Panc1 (cell line): ENCODE data around the gene ADCY2. TPM values are rescaled to one million over a fixed set of nuclear protein-coding genes. Genes with fewer than 3 reads are reported as not detected.

Experiments used
- ATAC-seq: fragments of 200-7000 bp; cut with Tn5 transposase; 2 replicates; pipeline ENCODE4 v1.9.1; 2020; ENCODE audit warnings: mild to moderate bottlenecking, moderate library complexity
- BruUV-seq: library from RNA; stranded (reverse); fragments of 400-500 nt; replicated peaks from 2 replicates; lab custom pipeline; 2021; lab: Mats Ljungman, UMichigan
- CTCF ChIA-PET: fragments of 300-600 bp; sonication (Branson Sonifier 250); formaldehyde crosslinking; loops from one replicate; lab custom pipeline; 2022; ENCODE audit warnings: antibody characterized with exemption; lab: Charles Lee
- POLR2A ChIA-PET: fragments of 300-600 bp; sonication (Branson Sonifier 250); formaldehyde crosslinking; loops from one replicate; lab custom pipeline; 2022; ENCODE audit warnings: antibody characterized with exemption; lab: Charles Lee
- DNase-seq: peaks from one replicate; pipeline ENCODE4 v3.0.0-alpha.2; 2010; ENCODE audit warnings: low read depth, low spot score
- H3K27ac ChIP-seq: 2 replicates; pipeline ENCODE4 v1.5.1; 2011; ENCODE audit warnings: mild to moderate bottlenecking, low read length, inconsistent platforms
- H3K27me3 ChIP-seq: fragments of 200-500 bp; sonication (Bioruptor generic); 2 replicates; pipeline ENCODE4 v1.6.0; 2014; ENCODE audit warnings: low read length, inconsistent platforms; ENCODE audit not compliant: control insufficient read depth, insufficient read depth
- H3K36me3 ChIP-seq: fragments of 200-500 bp; sonication (Bioruptor generic); 2 replicates; pipeline ENCODE4 v1.5.1; 2014; ENCODE audit warnings: inconsistent platforms, mild to moderate bottlenecking, low read length, moderate library complexity; ENCODE audit not compliant: control insufficient read depth, insufficient read depth
- H3K4me1 ChIP-seq: 2 replicates; pipeline ENCODE4 v1.5.1; 2011; ENCODE audit warnings: inconsistent platforms, mild to moderate bottlenecking, low read length, moderate library complexity; ENCODE audit not compliant: control insufficient read depth, insufficient read depth
- H3K4me3 ChIP-seq, 2 experiments: 2 replicates each; pipeline ENCODE4 v1.5.1; 2011 to 2012; ENCODE audit warnings: low read depth in 2 of 2, low read length in 2 of 2, mild to moderate bottlenecking in 2 of 2, inconsistent platforms in 1 of 2, moderate library complexity in 1 of 2
- H3K9me3 ChIP-seq: fragments of 200-500 bp; sonication (Bioruptor generic); 2 replicates; pipeline ENCODE4 v1.5.1; 2014; ENCODE audit warnings: low read depth, mild to moderate bottlenecking, inconsistent platforms, low read length, moderate library complexity; ENCODE audit not compliant: control insufficient read depth, insufficient read depth
- POLR2AphosphoS5 ChIP-seq: IDR thresholded peaks from 2 replicates; pipeline ENCODE4 v1.6.1; 2012; ENCODE audit warnings: mild to moderate bottlenecking, low read depth, low read length, moderate library complexity
- SIN3A ChIP-seq: IDR thresholded peaks from 2 replicates; pipeline ENCODE4 v1.6.1; 2012; ENCODE audit warnings: low read depth, mild to moderate bottlenecking, low read length, moderate library complexity, borderline replicate concordance; ENCODE audit not compliant: insufficient read depth
- TCF7L2 ChIP-seq: IDR thresholded peaks from 2 replicates; pipeline ENCODE4 v1.6.1; 2011; ENCODE audit warnings: mild to moderate bottlenecking, low read depth, low read length, inconsistent platforms
- in situ Hi-C: cut with HindIII; loops from 2 replicates; pipeline ENCODE4 v1.10.0; 2016; ENCODE audit warnings: low sequenced_read_pairs, low pct_unique_long_range_greater_than_20kb
- intact Hi-C: fragments of 100-400 bp; cut with micrococcal nuclease; formaldehyde crosslinking; loops from one replicate; pipeline ENCODE4 v1.10.0; 2022; ENCODE audit not compliant: unreplicated experiment
- total RNA-seq: library from RNA; stranded (reverse); gene quantifications from one replicate; pipeline ENCODE4 v1.2.1, GENCODE V29; 2021; ENCODE audit not compliant: unreplicated experiment
- TF ChIP-seq, protein P1 (sequence below): fragments of 450-650 bp; IDR thresholded peaks from 2 replicates; pipeline ENCODE4 v1.5.1; 2017; ENCODE audit warnings: mild to moderate bottlenecking
- TF ChIP-seq, protein P2 (sequence below), 2 experiments: IDR thresholded peaks; 2 replicates each; pipeline ENCODE4 v1.6.1; 2011 to 2012; ENCODE audit warnings: low read depth in 2 of 2, control low read depth in 1 of 2, low read length in 1 of 2, mild to moderate bottlenecking in 1 of 2, moderate library complexity in 1 of 2; ENCODE audit not compliant: insufficient read depth in 1 of 2

Gene ADCY2
- total RNA-seq, 1 experiment from 2014 or later = 0.13 TPM

DNA sequence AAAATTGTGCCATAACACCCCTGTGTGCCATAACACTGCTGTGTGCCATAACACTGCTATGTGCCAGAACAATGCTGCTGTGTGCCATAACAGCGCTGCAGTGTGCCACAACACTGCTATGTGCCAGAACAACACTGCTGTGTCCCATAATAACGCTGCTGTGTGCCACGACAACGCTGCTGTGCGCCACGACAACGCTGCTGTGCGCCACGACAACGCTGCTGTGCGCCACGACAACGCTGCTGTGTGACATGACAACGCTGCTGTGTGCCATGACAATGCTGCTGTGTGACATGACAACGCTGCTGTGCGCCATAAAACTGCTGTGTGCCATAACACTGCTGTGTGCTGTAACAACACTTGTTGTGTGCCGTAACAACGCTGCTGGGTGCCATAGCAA lies 429.1 kb downstream of the ADCY2 start:
- Histone ChIP-seq H3K4me1 (no peaks in the 10 kb centered on the region), H3K9me3 (no peaks in the 10 kb centered on the region), H3K36me3 (no peaks in the 10 kb centered on the region), H3K4me3 (no peak overlapping the region), H3K27ac (no peak overlapping the region), H3K27me3 (peaks cover 10% of the 10 kb centered on the region)
- ChIA-PET POLR2A (no interaction called here), CTCF (no interaction called here)
- DNase-seq (no peak), ATAC-seq (no peak)
- TF ChIP-seq TCF7L2 (no peak), POLR2AphosphoS5 (no peak), SIN3A (no peak)
- TF ChIP-seq, protein P1, sequence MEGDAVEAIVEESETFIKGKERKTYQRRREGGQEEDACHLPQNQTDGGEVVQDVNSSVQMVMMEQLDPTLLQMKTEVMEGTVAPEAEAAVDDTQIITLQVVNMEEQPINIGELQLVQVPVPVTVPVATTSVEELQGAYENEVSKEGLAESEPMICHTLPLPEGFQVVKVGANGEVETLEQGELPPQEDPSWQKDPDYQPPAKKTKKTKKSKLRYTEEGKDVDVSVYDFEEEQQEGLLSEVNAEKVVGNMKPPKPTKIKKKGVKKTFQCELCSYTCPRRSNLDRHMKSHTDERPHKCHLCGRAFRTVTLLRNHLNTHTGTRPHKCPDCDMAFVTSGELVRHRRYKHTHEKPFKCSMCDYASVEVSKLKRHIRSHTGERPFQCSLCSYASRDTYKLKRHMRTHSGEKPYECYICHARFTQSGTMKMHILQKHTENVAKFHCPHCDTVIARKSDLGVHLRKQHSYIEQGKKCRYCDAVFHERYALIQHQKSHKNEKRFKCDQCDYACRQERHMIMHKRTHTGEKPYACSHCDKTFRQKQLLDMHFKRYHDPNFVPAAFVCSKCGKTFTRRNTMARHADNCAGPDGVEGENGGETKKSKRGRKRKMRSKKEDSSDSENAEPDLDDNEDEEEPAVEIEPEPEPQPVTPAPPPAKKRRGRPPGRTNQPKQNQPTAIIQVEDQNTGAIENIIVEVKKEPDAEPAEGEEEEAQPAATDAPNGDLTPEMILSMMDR = no peak
- TF ChIP-seq, protein P2, sequence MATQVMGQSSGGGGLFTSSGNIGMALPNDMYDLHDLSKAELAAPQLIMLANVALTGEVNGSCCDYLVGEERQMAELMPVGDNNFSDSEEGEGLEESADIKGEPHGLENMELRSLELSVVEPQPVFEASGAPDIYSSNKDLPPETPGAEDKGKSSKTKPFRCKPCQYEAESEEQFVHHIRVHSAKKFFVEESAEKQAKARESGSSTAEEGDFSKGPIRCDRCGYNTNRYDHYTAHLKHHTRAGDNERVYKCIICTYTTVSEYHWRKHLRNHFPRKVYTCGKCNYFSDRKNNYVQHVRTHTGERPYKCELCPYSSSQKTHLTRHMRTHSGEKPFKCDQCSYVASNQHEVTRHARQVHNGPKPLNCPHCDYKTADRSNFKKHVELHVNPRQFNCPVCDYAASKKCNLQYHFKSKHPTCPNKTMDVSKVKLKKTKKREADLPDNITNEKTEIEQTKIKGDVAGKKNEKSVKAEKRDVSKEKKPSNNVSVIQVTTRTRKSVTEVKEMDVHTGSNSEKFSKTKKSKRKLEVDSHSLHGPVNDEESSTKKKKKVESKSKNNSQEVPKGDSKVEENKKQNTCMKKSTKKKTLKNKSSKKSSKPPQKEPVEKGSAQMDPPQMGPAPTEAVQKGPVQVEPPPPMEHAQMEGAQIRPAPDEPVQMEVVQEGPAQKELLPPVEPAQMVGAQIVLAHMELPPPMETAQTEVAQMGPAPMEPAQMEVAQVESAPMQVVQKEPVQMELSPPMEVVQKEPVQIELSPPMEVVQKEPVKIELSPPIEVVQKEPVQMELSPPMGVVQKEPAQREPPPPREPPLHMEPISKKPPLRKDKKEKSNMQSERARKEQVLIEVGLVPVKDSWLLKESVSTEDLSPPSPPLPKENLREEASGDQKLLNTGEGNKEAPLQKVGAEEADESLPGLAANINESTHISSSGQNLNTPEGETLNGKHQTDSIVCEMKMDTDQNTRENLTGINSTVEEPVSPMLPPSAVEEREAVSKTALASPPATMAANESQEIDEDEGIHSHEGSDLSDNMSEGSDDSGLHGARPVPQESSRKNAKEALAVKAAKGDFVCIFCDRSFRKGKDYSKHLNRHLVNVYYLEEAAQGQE (IDR thresholded peaks at IDR 0.05; ENCODE audit: insufficient read depth in 1 of 2, low read depth in 2 of 2, low read length in 1 of 2) = no peak
- no TSS peak for BruUV-seq
- in situ Hi-C loops (no loop called here), intact Hi-C loops (no loop called here)

DNA sequence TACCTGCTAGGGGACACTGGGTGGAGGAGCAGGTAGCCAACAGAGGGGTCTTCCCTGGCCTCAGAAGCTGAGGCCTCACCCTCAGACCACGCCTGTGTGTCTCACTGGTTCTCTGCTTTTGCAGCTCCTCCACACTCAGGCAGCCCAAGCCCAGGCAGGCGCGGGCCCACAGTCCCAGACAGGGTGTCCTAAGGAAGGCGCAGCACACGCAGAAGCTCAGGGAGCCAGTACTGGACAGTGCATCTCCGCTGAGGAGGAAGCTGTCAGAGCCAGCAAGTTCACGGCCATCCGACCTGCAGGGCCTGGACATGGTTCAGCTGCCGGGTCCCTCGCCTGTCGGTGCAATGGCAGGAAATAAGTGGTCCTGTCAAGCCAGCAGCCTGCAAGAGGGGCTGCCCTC lies 429.7 kb downstream of the ADCY2 start:
- CTCF ChIA-PET = no interaction called here

More for the DNA sequence above, 429.7 kb downstream of the ADCY2 start:
- POLR2A ChIA-PET = no interaction called here
- in situ Hi-C loops = no loop called here
- no peak overlapping the region for H3K27ac ChIP-seq
- H3K36me3 ChIP-seq = no peaks in the 10 kb centered on the region
- TF ChIP-seq TCF7L2 (no peak), POLR2AphosphoS5 (no peak), SIN3A (no peak)
- TF ChIP-seq, protein P2 (IDR thresholded peaks at IDR 0.05; ENCODE audit: insufficient read depth in 1 of 2, low read depth in 2 of 2, low read length in 1 of 2) = no peak
- TF ChIP-seq, protein P1 = no peak
- ATAC-seq = no peak
- no peak overlapping the region for H3K4me3 ChIP-seq
- no peaks in the 10 kb centered on the region for H3K9me3 ChIP-seq
- BruUV-seq = no TSS peak
- H3K4me1 ChIP-seq = no peaks in the 10 kb centered on the region
- H3K27me3 ChIP-seq = peaks cover 13% of the 10 kb centered on the region
- no peak for DNase-seq
- intact Hi-C loops = no loop called here
